Vagina (tissue), 2 donors: Measurements from ENCODE around the gene SEPTIN1. TPM values are rescaled to one million over a fixed set of nuclear protein-coding genes. Genes with fewer than 3 reads are reported as not detected.

Experiments
- DNase-seq, 2 donors: peaks; one replicate each; pipeline ENCODE4 v3.0.0-alpha.2; 2017; ENCODE audit errors: extremely low spot score in 2 of 2
- H3K27ac ChIP-seq: fragments of 200-600 bp; sonication (generic); one replicate; pipeline ENCODE4 v1.5.1; 2019
- H3K27me3 ChIP-seq: fragments of 200-600 bp; sonication (generic); one replicate; pipeline ENCODE4 v1.5.1; 2019
- H3K36me3 ChIP-seq, 2 donors: fragments of 200-600 bp; sonication (generic); one replicate each; pipeline ENCODE4 v1.5.1; 2017 to 2019
- H3K4me1 ChIP-seq: fragments of 200-600 bp; sonication (generic); one replicate; pipeline ENCODE4 v1.5.1; 2019
- H3K4me3 ChIP-seq, 2 donors: fragments of 200-600 bp; sonication (generic); 1 replicate in 1 of 2; 2 replicates in 1 of 2; pipeline ENCODE4 v1.5.1; 2016 to 2019
- H3K9me3 ChIP-seq: fragments of 200-600 bp; sonication (generic); one replicate; pipeline ENCODE4 v1.5.1; 2019
- POLR2A ChIP-seq, 2 donors: fragments of 450-650 bp; IDR thresholded peaks; one replicate each; pipeline ENCODE4 v1.6.1; 2017; ENCODE audit warnings: antibody characterized with exemption in 2 of 2, mild to moderate bottlenecking in 2 of 2, moderate library complexity in 2 of 2
- POLR2AphosphoS5 ChIP-seq, 2 donors: sonication (generic); formaldehyde crosslinking; IDR thresholded peaks; one replicate each; pipeline ENCODE4 v1.9.0; 2017; ENCODE audit warnings: antibody characterized with exemption in 2 of 2, mild to moderate bottlenecking in 2 of 2, low read depth in 1 of 2; ENCODE audit not compliant: insufficient read depth in 1 of 2
- intact Hi-C: fragments of 100-400 bp; cut with DNase I; formaldehyde crosslinking; loops from one replicate; pipeline ENCODE4 v1.15.1; 2023
- total RNA-seq: library from RNA; depleted of rRNA; stranded (reverse); fragments of >200 nt; gene quantifications from one replicate; pipeline ENCODE4 v1.2.3, GENCODE V29; 2016
- TF ChIP-seq, protein P1 (sequence below), 3 experiments: fragments of 450-650 bp in 2 of 3; fragments of 200-600 bp in 1 of 3; sonication (generic) in 1 of 3; IDR thresholded peaks; one replicate each; pipeline ENCODE4 v1.5.1; 2017 to 2019; ENCODE audit warnings: antibody characterized with exemption in 3 of 3, mild to moderate bottlenecking in 2 of 3, moderate library complexity in 2 of 3

The SEPTIN1 gene
- total RNA-seq, 1 donor from 2014 or later, result 3.7 TPM

DNA sequence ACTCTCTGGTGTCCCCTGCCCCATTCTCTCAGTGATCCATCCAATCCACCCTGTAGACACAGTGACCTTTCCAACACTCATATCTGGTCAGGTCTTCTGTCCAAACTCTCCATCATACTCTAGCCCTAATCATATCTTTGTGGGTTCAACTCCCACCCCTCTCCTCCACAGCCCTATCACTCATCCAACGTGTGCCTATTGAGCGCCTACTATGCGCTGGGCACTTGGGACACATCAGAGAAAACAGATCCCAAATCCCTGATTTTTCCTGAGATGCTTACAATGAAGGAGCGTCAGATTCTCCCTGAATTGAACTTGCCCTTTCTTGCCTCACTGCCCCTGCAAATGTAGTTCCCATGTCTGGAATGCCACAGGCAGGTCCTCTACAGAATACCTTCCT, 45.7 kb upstream of the SEPTIN1 start:
- DNase-seq, result no peak
- peaks cover 0 to 21% of the 10 kb centered on the region in 2 donors for H3K36me3 ChIP-seq
- peaks cover 21% of the 10 kb centered on the region for H3K4me1 ChIP-seq
- H3K9me3 ChIP-seq, result no peaks in the 10 kb centered on the region
- TF ChIP-seq POLR2A (IDR thresholded peaks at IDR 0.05), result no peak
- H3K27ac ChIP-seq, result no peak overlapping the region
- H3K27me3 ChIP-seq, result no peaks in the 10 kb centered on the region
- intact Hi-C loops, result no loop called here
- no peak overlapping the region for H3K4me3 ChIP-seq

DNA sequence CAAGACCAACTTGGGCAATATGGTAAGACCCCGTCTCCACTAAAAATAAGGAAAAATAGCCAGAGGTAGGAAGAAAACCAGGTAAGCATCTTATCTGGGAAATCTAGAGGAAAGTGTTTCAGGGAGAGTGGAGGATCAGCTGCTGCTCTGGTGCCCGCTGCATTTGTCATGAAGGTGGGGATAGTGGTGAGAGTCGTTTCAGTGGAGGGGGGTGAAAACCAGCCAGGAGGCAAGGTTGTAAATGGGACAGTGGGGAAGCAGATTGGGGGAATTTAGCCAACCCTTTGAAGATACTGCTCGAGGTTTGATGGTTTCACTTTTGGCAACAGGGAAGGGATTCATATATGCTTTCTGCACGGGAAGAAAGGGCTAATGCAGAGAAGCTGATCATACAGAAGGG, 38.6 kb upstream of the SEPTIN1 start:
- no peak for TF ChIP-seq POLR2A (IDR thresholded peaks at IDR 0.05)
- no peak for TF ChIP-seq POLR2AphosphoS5 (IDR thresholded peaks at IDR 0.05; ENCODE audit: insufficient read depth in 1 of 2, low read depth in 1 of 2)
- intact Hi-C loops, result no loop called here
- Histone ChIP-seq H3K4me3 (no peak overlapping the region), H3K27me3 (no peaks in the 10 kb centered on the region), H3K36me3 (peaks cover 0 to 33% of the 10 kb centered on the region in 2 donors), H3K27ac (no peak overlapping the region), H3K4me1 (peaks cover 14% of the 10 kb centered on the region), H3K9me3 (no peaks in the 10 kb centered on the region)
- no peak for DNase-seq

DNA sequence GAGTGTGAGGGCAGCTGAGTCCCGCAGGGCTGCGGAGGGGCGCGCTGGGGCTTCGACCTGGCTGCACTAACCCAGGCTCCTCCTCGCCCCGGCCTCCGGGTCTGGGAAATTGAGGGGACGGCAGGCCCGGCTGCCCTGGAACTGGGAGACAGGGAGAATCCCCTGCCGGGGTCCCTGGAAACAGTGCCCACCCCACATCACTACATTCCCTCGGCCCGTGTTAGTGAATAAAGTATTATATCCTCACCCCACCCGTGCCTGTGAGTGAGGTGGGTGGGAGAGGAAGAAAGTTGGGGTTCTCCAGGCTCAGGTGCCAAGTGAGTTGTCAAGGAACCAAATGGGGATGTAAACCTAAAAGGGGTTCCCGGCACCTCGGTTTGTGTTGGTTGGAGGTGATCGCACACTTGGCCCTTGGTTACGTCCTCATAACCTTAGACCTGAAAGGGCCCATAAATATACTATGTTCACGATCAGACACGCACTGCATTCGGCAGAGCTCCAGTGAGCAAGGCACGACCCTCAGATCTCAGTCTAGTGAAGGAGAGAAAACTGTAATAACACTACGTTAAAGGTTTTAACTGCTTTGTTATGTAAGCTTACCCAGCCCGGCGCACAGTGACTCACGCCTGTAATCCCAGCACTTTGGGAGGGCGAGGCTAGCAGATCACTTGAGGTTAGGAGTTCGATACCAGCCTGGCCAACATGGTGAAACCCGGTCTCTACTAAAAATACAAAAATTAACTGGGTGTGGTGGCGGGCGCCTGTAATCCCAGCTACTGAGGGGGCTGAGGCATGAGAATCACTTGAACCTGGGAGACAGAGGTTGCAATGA, 36.2 kb upstream of the SEPTIN1 start:
- intact Hi-C loops, result no loop called here
- H3K27ac ChIP-seq, result peak overlapping the region; percentile 68

DNA sequence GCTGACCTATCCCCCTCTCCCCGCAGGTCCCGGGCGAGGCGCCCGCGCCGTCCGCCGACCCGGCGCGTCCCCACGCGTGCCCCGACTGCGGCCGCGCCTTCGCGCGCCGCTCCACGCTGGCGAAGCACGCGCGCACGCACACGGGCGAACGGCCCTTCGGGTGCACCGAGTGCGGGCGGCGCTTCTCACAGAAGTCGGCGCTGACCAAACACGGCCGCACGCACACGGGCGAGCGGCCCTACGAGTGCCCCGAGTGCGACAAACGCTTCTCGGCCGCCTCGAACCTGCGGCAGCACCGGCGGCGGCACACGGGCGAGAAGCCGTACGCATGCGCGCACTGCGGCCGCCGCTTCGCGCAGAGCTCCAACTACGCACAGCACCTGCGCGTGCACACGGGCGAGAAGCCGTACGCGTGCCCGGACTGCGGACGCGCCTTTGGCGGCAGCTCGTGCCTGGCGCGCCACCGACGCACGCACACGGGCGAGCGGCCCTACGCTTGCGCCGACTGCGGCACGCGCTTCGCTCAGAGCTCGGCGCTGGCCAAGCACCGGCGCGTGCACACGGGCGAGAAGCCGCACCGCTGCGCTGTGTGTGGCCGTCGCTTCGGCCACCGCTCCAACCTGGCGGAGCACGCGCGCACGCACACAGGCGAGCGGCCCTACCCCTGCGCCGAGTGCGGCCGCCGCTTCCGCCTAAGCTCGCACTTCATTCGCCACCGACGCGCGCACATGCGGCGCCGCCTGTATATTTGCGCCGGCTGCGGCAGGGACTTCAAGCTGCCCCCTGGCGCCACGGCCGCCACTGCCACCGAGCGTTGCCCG, 35.4 kb upstream of the SEPTIN1 start:
- intact Hi-C loops, result no loop called here
- Histone ChIP-seq H3K36me3 (peaks cover 0 to 10% of the 10 kb centered on the region in 2 donors), H3K4me3 (peak overlapping the region; percentile 47 to 88), H3K4me1 (peaks cover 14% of the 10 kb centered on the region), H3K27ac (peak overlapping the region; percentile 68), H3K9me3 (no peaks in the 10 kb centered on the region), H3K27me3 (no peaks in the 10 kb centered on the region)
- TF ChIP-seq, protein P1, sequence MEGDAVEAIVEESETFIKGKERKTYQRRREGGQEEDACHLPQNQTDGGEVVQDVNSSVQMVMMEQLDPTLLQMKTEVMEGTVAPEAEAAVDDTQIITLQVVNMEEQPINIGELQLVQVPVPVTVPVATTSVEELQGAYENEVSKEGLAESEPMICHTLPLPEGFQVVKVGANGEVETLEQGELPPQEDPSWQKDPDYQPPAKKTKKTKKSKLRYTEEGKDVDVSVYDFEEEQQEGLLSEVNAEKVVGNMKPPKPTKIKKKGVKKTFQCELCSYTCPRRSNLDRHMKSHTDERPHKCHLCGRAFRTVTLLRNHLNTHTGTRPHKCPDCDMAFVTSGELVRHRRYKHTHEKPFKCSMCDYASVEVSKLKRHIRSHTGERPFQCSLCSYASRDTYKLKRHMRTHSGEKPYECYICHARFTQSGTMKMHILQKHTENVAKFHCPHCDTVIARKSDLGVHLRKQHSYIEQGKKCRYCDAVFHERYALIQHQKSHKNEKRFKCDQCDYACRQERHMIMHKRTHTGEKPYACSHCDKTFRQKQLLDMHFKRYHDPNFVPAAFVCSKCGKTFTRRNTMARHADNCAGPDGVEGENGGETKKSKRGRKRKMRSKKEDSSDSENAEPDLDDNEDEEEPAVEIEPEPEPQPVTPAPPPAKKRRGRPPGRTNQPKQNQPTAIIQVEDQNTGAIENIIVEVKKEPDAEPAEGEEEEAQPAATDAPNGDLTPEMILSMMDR (IDR thresholded peaks at IDR 0.05), result no peak
- peak in 1 of 2 donors; percentile 17 for TF ChIP-seq POLR2AphosphoS5 (IDR thresholded peaks at IDR 0.05; ENCODE audit: insufficient read depth in 1 of 2, low read depth in 1 of 2)
- DNase-seq, result no peak

More for the DNA sequence above, 36.2 kb upstream of the SEPTIN1 start:
- peaks cover 14% of the 10 kb centered on the region for H3K4me1 ChIP-seq
- peak overlapping the region; percentile 47 to 88 for H3K4me3 ChIP-seq
- no peaks in the 10 kb centered on the region for H3K27me3 ChIP-seq
- no peak for TF ChIP-seq POLR2A (IDR thresholded peaks at IDR 0.05)
- TF ChIP-seq, protein P1 (IDR thresholded peaks at IDR 0.05), result no peak
- no peak for TF ChIP-seq POLR2AphosphoS5 (IDR thresholded peaks at IDR 0.05; ENCODE audit: insufficient read depth in 1 of 2, low read depth in 1 of 2)
- H3K9me3 ChIP-seq, result no peaks in the 10 kb centered on the region
- no peak for DNase-seq
- peaks cover 0 to 16% of the 10 kb centered on the region in 2 donors for H3K36me3 ChIP-seq

DNA sequence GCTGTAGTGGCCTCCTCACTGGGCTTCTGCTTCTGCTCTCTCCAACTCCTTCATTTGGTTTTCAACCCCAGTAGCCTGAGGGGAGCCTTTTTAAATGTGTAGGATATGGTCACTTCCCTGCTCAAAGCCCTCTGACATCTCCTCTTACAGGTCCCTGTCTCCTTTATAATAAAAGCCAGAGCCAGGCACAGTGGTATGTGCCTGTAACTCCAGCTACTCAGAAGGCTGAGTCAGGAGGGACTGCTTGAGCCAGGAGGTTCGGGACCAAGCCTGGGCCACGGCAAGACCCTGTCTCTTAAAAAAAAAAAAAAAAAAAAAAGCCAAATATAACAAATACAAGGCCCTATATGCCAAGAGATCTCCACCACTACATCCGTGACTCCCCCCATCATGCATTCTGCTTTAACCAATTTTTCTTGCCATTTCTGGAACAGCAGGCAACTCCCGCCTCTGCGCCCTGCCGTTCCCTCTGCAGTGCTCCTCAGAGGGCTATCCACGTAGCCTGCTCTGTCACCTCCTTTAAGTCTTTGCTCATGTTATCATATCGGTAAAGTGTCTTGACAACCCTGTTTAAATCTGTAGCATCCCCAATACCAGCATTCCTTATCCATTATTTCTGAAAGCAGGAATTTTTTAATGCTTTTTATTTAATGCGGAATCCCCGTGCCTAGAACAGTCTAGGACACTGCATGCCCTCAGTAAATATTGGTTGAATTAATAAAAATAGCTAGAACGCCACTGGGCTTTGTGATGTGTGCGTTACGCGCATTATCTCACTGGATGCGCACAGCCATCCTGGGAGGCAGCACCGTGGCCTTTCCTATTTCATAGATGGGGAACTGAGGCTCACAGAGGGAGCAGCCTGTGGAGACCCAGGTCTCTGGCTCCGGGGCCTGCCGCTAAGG, 34.5 kb upstream of the SEPTIN1 start:
- Histone ChIP-seq H3K27ac (peak overlapping the region; percentile 68), H3K4me3 (peak overlapping the region; percentile 47 to 88), H3K4me1 (peaks cover 14% of the 10 kb centered on the region), H3K27me3 (no peaks in the 10 kb centered on the region), H3K36me3 (peaks cover 0 to 2% of the 10 kb centered on the region in 2 donors), H3K9me3 (no peaks in the 10 kb centered on the region)
- TF ChIP-seq, protein P1 (IDR thresholded peaks at IDR 0.05), result no peak
- TF ChIP-seq POLR2A (IDR thresholded peaks at IDR 0.05), result no peak
- TF ChIP-seq POLR2AphosphoS5 (IDR thresholded peaks at IDR 0.05; ENCODE audit: insufficient read depth in 1 of 2, low read depth in 1 of 2), result no peak
- intact Hi-C loops, result no loop called here
- DNase-seq, result no peak
